GM12891 (cell line): ENCODE data around the gene COMP.

Experiments
- POLR2A ChIP-seq: IDR thresholded peaks from 2 replicates; pipeline ENCODE4 v1.6.1; 2011; ENCODE audit warnings: low read depth, low read length, control low read depth
- POLR2AphosphoS5 ChIP-seq: IDR thresholded peaks from 2 replicates; pipeline ENCODE4 v1.6.1; 2011; ENCODE audit warnings: low read depth, low read length, control low read depth
- POU2F2 ChIP-seq: IDR thresholded peaks from 2 replicates; pipeline ENCODE4 v1.6.1; 2011; ENCODE audit warnings: low read depth, mild to moderate bottlenecking, control low read depth, low read length, moderate library complexity

DNA sequence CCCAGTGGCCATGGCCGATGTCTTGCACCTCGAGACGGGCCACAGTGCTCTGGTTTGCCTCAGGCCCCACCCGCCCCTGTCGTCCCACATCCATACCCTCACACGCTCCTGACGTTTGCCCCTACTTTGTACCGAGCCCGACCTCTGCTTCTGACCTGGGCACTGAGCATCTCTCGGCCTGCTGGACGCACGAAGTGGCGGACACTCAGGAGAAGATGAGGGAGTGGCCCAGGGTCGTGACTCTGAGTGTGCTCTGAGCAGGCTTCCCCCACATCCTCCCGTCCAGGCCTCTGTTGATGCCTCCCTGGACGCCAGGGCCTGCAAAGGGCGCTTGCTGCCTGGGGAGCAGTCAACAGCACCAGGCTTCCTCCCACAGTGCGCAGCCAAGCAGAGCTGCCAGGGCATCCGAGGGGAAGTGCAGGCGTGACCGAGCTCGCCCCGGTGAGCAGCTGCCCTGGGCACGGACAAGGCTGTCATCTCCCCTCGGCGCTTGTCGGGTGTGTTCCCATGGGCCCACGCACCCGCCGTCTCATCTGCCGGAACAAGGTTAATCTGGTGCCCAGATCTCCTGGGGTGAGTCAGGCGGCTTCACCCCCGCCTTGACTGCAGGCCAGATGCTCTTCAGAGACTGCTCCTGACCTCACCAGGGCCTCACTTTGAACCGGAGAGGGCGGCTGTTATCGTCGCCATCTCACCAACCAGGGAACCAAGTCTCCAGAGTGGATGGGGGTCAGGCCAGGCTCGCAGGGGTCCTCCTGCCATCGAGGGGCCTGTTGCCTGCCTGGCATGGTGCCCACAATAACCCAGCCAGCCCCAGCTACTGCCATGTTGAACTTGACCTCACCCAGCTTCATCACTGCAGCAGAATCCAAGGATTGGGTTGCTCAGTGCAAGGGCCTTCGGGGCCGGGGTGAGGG, 27.2 kb downstream of the COMP start:
- TF ChIP-seq POLR2A, result no peak
- TF ChIP-seq POLR2AphosphoS5, result no peak
- TF ChIP-seq POU2F2, result no peak
